Testis (tissue), 2 donors: ENCODE data around the gene MYCN.

Source experiments
- CTCF ChIP-seq, 3 experiments: fragments of 450-650 bp in 2 of 3; fragments of 200-600 bp in 1 of 3; sonication (generic) in 1 of 3; IDR thresholded peaks; one replicate each; pipeline ENCODE4 v1.5.1; 2016 to 2019; ENCODE audit warnings: antibody characterized with exemption in 3 of 3, mild to moderate bottlenecking in 2 of 3, moderate library complexity in 1 of 3
- POLR2A ChIP-seq: fragments of 450-650 bp; IDR thresholded peaks from one replicate; pipeline ENCODE4 v1.6.1; 2017; ENCODE audit warnings: antibody characterized with exemption, mild to moderate bottlenecking, moderate library complexity

- TF ChIP-seq POLR2A (no peak), CTCF (IDR thresholded peaks at IDR 0.05) (no peak)
These were observed 24.7 kb downstream of the MYCN start for GRCh38 chr2:15964936-15965563.
